HepG2 (cell line): ENCODE data around the gene TMEM270. TPM values are rescaled to one million over a fixed set of nuclear protein-coding genes. Genes with fewer than 3 reads are reported as not detected.

ENCODE experiments used
- FOXO1 ChIP-seq: sonication (generic); formaldehyde crosslinking; IDR thresholded peaks from 2 replicates; pipeline ENCODE4 v1.4.0; 2020; ENCODE audit warnings: missing genetic modification reagents
- JDP2 ChIP-seq: sonication (generic); formaldehyde crosslinking; IDR thresholded peaks from 2 replicates; pipeline ENCODE4 v1.8.1; 2022; ENCODE audit warnings: missing genetic modification reagents, borderline replicate concordance
- MED1 ChIP-seq: sonication (generic); formaldehyde crosslinking; IDR thresholded peaks from 2 replicates; pipeline ENCODE4 v1.4.0; 2020; ENCODE audit warnings: missing genetic modification reagents
- MED8 ChIP-seq: sonication (generic); formaldehyde crosslinking; IDR thresholded peaks from 2 replicates; pipeline ENCODE4 v1.8.1; 2023; ENCODE audit warnings: mild to moderate bottlenecking, missing genetic modification reagents; ENCODE audit not compliant: insufficient replicate concordance
- PITX1 ChIP-seq: sonication (generic); formaldehyde crosslinking; IDR thresholded peaks from 2 replicates; pipeline ENCODE4 v1.5.1; 2020; ENCODE audit warnings: mild to moderate bottlenecking, missing genetic modification reagents
- PRPF4 ChIP-seq: fragments of 200-400 bp; formaldehyde crosslinking; IDR thresholded peaks from 2 replicates; pipeline ENCODE4 v1.6.1; 2016; ENCODE audit warnings: low read length, low read depth; ENCODE audit not compliant: poor library complexity, severe bottlenecking
- RFXANK ChIP-seq: IDR thresholded peaks from 2 replicates; pipeline ENCODE4 v1.6.1; 2016
- SETDB1 ChIP-seq: sonication (generic); formaldehyde crosslinking; IDR thresholded peaks from 2 replicates; pipeline ENCODE4 v1.5.1; 2020; ENCODE audit warnings: missing genetic modification reagents, mild to moderate bottlenecking, borderline replicate concordance
- TEAD3 ChIP-seq: optimal IDR thresholded peaks from 2 replicates; pipeline ENCODE3; 2016; ENCODE audit warnings: borderline replicate concordance
- ZMAT3 ChIP-seq: sonication (generic); formaldehyde crosslinking; conservative IDR thresholded peaks from 2 replicates; pipeline ENCODE4 v1.7.0; 2021; ENCODE audit warnings: missing genetic modification reagents
- ZMYM4 ChIP-seq: sonication (generic); formaldehyde crosslinking; IDR thresholded peaks from 2 replicates; pipeline ENCODE4 v1.8.1; 2023; ENCODE audit warnings: mild to moderate bottlenecking, missing genetic modification reagents
- ZNF124 ChIP-seq: sonication (generic); formaldehyde crosslinking; IDR thresholded peaks from 2 replicates; pipeline ENCODE4 v1.4.0; 2020; ENCODE audit warnings: missing genetic modification reagents
- ZNF670 ChIP-seq: sonication (generic); formaldehyde crosslinking; IDR thresholded peaks from 2 replicates; pipeline ENCODE4 v1.8.0; 2022; ENCODE audit warnings: mild to moderate bottlenecking, missing genetic modification reagents, borderline replicate concordance
- ZNF891 ChIP-seq: sonication (generic); formaldehyde crosslinking; IDR thresholded peaks from 2 replicates; pipeline ENCODE4 v1.5.0; 2020; ENCODE audit warnings: mild to moderate bottlenecking, missing genetic modification reagents
- polyA plus RNA-seq, 8 experiments: library from polyadenylated mRNA; depleted of rRNA in 3 of 8; stranded (reverse) in 7 of 8; unstranded in 1 of 8; fragments of >200 nt; fragmentation: Illumina TruSeq in 4 of 8; extraction: Trizol in 4 of 8; gene quantifications; 2 replicates each; pipeline versions ENCODE4 v1.2.1 to v1.2.3, GENCODE V29; 2011 to 2016; ENCODE audit warnings: low read depth in 4 of 8, missing spikeins in 1 of 8, mixed read lengths in 1 of 8; ENCODE audit not compliant: insufficient read depth in 1 of 8
- total RNA-seq, 5 experiments: library from RNA; depleted of rRNA; stranded (reverse); fragments of >200 nt; fragmentation: Illumina TruSeq; extraction: Trizol; gene quantifications; 2 replicates each; pipeline ENCODE4 v1.2.3, GENCODE V29; 2016; ENCODE audit warnings: low read depth in 1 of 5
- TF ChIP-seq, protein P1 (sequence below): sonication (generic); formaldehyde crosslinking; IDR thresholded peaks from 2 replicates; pipeline ENCODE4 v1.5.1; 2020; ENCODE audit warnings: mild to moderate bottlenecking, missing genetic modification reagents, borderline replicate concordance
- TF ChIP-seq, protein P2 (sequence below): sonication (generic); formaldehyde crosslinking; IDR thresholded peaks from 2 replicates; pipeline ENCODE4 v1.4.0; 2020; ENCODE audit warnings: mild to moderate bottlenecking, low read depth, missing genetic modification reagents
- TF ChIP-seq, protein P3 (sequence below), 2 experiments: sonication (generic) in 1 of 2; formaldehyde crosslinking in 1 of 2; IDR thresholded peaks; 2 replicates each; pipeline versions ENCODE4 v1.6.1 to v1.9.0; 2014 to 2022; ENCODE audit warnings: antibody characterized with exemption in 1 of 2, borderline replicate concordance in 1 of 2, inconsistent platforms in 1 of 2, low read depth in 1 of 2, missing genetic modification reagents in 1 of 2

TMEM270 gene
- total and polyA plus RNA-seq, 2 of the 13 experiments (the other 11 are each of a cell fraction or from before 2014, with no cell fraction given) = not detected

DNA sequence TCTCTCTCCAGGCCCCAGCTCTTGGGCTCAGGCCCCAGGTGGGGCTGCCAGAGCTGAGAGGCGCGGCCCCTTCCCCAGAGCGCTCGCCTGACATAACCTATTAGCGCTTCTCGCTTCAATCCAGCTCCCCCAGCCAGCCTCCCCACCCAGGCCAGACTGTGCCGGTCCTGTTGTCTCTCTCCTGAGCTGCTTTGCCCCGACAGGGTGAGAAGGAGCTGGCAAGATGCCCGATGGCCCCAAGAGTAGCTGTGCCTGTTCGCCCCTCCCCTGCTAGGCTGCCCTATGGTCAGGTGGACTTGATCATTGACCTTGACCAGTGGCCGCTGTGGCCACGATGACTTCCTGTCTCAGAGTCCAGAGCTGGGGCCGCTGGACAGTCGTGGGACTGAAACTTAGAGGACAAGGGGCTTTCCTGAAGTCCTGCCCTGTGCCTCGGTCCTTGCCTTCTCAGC lies 9.1 kb downstream of the TMEM270 start (continued):
- TF ChIP-seq SETDB1 = no peak
- TF ChIP-seq, protein P1, sequence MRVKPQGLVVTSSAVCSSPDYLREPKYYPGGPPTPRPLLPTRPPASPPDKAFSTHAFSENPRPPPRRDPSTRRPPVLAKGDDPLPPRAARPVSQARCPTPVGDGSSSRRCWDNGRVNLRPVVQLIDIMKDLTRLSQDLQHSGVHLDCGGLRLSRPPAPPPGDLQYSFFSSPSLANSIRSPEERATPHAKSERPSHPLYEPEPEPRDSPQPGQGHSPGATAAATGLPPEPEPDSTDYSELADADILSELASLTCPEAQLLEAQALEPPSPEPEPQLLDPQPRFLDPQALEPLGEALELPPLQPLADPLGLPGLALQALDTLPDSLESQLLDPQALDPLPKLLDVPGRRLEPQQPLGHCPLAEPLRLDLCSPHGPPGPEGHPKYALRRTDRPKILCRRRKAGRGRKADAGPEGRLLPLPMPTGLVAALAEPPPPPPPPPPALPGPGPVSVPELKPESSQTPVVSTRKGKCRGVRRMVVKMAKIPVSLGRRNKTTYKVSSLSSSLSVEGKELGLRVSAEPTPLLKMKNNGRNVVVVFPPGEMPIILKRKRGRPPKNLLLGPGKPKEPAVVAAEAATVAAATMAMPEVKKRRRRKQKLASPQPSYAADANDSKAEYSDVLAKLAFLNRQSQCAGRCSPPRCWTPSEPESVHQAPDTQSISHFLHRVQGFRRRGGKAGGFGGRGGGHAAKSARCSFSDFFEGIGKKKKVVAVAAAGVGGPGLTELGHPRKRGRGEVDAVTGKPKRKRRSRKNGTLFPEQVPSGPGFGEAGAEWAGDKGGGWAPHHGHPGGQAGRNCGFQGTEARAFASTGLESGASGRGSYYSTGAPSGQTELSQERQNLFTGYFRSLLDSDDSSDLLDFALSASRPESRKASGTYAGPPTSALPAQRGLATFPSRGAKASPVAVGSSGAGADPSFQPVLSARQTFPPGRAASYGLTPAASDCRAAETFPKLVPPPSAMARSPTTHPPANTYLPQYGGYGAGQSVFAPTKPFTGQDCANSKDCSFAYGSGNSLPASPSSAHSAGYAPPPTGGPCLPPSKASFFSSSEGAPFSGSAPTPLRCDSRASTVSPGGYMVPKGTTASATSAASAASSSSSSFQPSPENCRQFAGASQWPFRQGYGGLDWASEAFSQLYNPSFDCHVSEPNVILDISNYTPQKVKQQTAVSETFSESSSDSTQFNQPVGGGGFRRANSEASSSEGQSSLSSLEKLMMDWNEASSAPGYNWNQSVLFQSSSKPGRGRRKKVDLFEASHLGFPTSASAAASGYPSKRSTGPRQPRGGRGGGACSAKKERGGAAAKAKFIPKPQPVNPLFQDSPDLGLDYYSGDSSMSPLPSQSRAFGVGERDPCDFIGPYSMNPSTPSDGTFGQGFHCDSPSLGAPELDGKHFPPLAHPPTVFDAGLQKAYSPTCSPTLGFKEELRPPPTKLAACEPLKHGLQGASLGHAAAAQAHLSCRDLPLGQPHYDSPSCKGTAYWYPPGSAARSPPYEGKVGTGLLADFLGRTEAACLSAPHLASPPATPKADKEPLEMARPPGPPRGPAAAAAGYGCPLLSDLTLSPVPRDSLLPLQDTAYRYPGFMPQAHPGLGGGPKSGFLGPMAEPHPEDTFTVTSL (CRISPR knock-in tag) = no peak
- peak; percentile 66 for TF ChIP-seq MED1
- TF ChIP-seq PITX1 = peak; percentile 13; the same call in 1 of the 2 replicates
- TF ChIP-seq FOXO1 (CRISPR knock-in tag) = peak; percentile 21; the same call in 1 of the 2 replicates
- TF ChIP-seq ZNF124 (CRISPR knock-in tag) = 0 out of 2 replicates have a peak, but pooled peaks have one; percentile 55
- TF ChIP-seq RFXANK (CRISPR knock-in tag) = no peak
- peak; percentile 78 for TF ChIP-seq TEAD3 (CRISPR knock-in tag)
- no peak for TF ChIP-seq ZMAT3
- TF ChIP-seq PRPF4 = no peak
- TF ChIP-seq ZNF670 (CRISPR knock-in tag) = peak; percentile 36; the same call in 1 of the 2 replicates
- no peak for TF ChIP-seq ZNF891 (CRISPR knock-in tag)
- peak; percentile 44 for TF ChIP-seq MED8
- TF ChIP-seq, protein P2, sequence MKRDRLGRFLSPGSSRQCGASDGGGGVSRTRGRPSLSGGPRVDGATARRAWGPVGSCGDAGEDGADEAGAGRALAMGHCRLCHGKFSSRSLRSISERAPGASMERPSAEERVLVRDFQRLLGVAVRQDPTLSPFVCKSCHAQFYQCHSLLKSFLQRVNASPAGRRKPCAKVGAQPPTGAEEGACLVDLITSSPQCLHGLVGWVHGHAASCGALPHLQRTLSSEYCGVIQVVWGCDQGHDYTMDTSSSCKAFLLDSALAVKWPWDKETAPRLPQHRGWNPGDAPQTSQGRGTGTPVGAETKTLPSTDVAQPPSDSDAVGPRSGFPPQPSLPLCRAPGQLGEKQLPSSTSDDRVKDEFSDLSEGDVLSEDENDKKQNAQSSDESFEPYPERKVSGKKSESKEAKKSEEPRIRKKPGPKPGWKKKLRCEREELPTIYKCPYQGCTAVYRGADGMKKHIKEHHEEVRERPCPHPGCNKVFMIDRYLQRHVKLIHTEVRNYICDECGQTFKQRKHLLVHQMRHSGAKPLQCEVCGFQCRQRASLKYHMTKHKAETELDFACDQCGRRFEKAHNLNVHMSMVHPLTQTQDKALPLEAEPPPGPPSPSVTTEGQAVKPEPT (CRISPR knock-in tag) = no peak
- no peak for TF ChIP-seq JDP2 (CRISPR knock-in tag)
- TF ChIP-seq, protein P3, sequence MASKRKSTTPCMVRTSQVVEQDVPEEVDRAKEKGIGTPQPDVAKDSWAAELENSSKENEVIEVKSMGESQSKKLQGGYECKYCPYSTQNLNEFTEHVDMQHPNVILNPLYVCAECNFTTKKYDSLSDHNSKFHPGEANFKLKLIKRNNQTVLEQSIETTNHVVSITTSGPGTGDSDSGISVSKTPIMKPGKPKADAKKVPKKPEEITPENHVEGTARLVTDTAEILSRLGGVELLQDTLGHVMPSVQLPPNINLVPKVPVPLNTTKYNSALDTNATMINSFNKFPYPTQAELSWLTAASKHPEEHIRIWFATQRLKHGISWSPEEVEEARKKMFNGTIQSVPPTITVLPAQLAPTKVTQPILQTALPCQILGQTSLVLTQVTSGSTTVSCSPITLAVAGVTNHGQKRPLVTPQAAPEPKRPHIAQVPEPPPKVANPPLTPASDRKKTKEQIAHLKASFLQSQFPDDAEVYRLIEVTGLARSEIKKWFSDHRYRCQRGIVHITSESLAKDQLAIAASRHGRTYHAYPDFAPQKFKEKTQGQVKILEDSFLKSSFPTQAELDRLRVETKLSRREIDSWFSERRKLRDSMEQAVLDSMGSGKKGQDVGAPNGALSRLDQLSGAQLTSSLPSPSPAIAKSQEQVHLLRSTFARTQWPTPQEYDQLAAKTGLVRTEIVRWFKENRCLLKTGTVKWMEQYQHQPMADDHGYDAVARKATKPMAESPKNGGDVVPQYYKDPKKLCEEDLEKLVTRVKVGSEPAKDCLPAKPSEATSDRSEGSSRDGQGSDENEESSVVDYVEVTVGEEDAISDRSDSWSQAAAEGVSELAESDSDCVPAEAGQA (IDR thresholded peaks at IDR 0.05; ENCODE audit: low read depth) = peak; percentile 58; the same call in 1 of the 2 replicates
- TF ChIP-seq, protein P3 (CRISPR knock-in tag; IDR thresholded peaks at IDR 0.05; ENCODE audit: borderline replicate concordance) = no peak
- no peak for TF ChIP-seq ZMYM4 (CRISPR knock-in tag)
